Measurements from ENCODE around the gene ZNF366. TPM values are rescaled to one million over a fixed set of nuclear protein-coding genes. Genes with fewer than 3 reads are reported as not detected.

ZNF366 gene
- polyA plus RNA-seq, 1 donor (not counting 4 experiments of a cell fraction or from before 2014, with no cell fraction given): not detected

GRCh38 chr5:72434056-72434780 lies 73.0 kb downstream of the ZNF366 start:
- no peak for TF ChIP-seq CTCF (optimal IDR thresholded peaks at IDR 0.05 in 1 of 3, IDR thresholded peaks at IDR 0.05 in 1 of 3, conservative IDR thresholded peaks at IDR 0.05 in 1 of 3; ENCODE audit: extremely low read depth in 1 of 3, insufficient read depth in 2 of 3, low read length in 3 of 3)
- no peak for TF ChIP-seq EZH2 (IDR thresholded peaks at IDR 0.05; ENCODE audit: low read length)
- Histone ChIP-seq H2AFZ (ENCODE audit: control insufficient read depth, low read length) (peak overlapping the region; percentile 60), H3K27ac (ENCODE audit: control insufficient read depth, insufficient read depth, low read length) (no peak overlapping the region), H3K9ac (ENCODE audit: control insufficient read depth, extremely low read depth, insufficient read depth, low read length) (no peak overlapping the region), H3K4me3 (ENCODE audit: control insufficient read depth in 2 of 3, extremely low read depth in 1 of 3, insufficient read depth in 2 of 3, low read depth in 1 of 3, low read length in 3 of 3) (no peak overlapping the region), H3K27me3 (ENCODE audit: control insufficient read depth, extremely low read depth, insufficient read depth, low read length) (no peaks in the 10 kb centered on the region), H3K9me3 (ENCODE audit: control insufficient read depth, low read depth, low read length) (no peaks in the 10 kb centered on the region), H4K20me1 (ENCODE audit: control insufficient read depth, extremely low read depth, insufficient read depth, low read length) (no peaks in the 10 kb centered on the region), H3K79me2 (ENCODE audit: control insufficient read depth, insufficient read depth, low read length) (no peaks in the 10 kb centered on the region), H3K36me3 (ENCODE audit: control insufficient read depth in 2 of 2, extremely low read depth in 1 of 2, insufficient read depth in 2 of 2, low read length in 2 of 2) (no peaks in the 10 kb centered on the region), H3K4me2 (ENCODE audit: control insufficient read depth, extremely low read depth, insufficient read depth, low read depth, low read length) (no peak overlapping the region), H3K4me1 (ENCODE audit: control insufficient read depth, extremely low read depth, insufficient read depth, low read length) (peaks cover 17% of the 10 kb centered on the region), H3K9me1 (ENCODE audit: control insufficient read depth, extremely low read depth, insufficient read depth, low read length) (no peaks in the 10 kb centered on the region)
- FAIRE-seq: no peak
- dilution Hi-C loops (cut with MboI; ENCODE audit: extremely low pct_ligation_motif_present, low sequenced_read_pairs): no loop called here
- DNase-seq (ENCODE audit: low read depth, low spot score): no peak

GRCh38 chr5:72433522-72433921 lies 73.7 kb downstream of the ZNF366 start:
- H3K79me2 ChIP-seq (ENCODE audit: control insufficient read depth, insufficient read depth, low read length): no peaks in the 10 kb centered on the region
- dilution Hi-C loops (cut with MboI; ENCODE audit: extremely low pct_ligation_motif_present, low sequenced_read_pairs): no loop called here
- no peak overlapping the region for H3K9ac ChIP-seq (ENCODE audit: control insufficient read depth, extremely low read depth, insufficient read depth, low read length)
- no peak overlapping the region for H3K4me2 ChIP-seq (ENCODE audit: control insufficient read depth, extremely low read depth, insufficient read depth, low read depth, low read length)
- peaks cover 17% of the 10 kb centered on the region for H3K4me1 ChIP-seq (ENCODE audit: control insufficient read depth, extremely low read depth, insufficient read depth, low read length)
- no peak for TF ChIP-seq CTCF (optimal IDR thresholded peaks at IDR 0.05 in 1 of 3, IDR thresholded peaks at IDR 0.05 in 1 of 3, conservative IDR thresholded peaks at IDR 0.05 in 1 of 3; ENCODE audit: extremely low read depth in 1 of 3, insufficient read depth in 2 of 3, low read length in 3 of 3)
- no peak for TF ChIP-seq EZH2 (IDR thresholded peaks at IDR 0.05; ENCODE audit: low read length)
- DNase-seq (ENCODE audit: low read depth, low spot score) (no peak), FAIRE-seq (no peak)
- H3K9me3 ChIP-seq (ENCODE audit: control insufficient read depth, low read depth, low read length): no peaks in the 10 kb centered on the region
- no peak overlapping the region for H2AFZ ChIP-seq (ENCODE audit: control insufficient read depth, low read length)
- no peaks in the 10 kb centered on the region for H3K36me3 ChIP-seq (ENCODE audit: control insufficient read depth in 2 of 2, extremely low read depth in 1 of 2, insufficient read depth in 2 of 2, low read length in 2 of 2)
- no peaks in the 10 kb centered on the region for H3K9me1 ChIP-seq (ENCODE audit: control insufficient read depth, extremely low read depth, insufficient read depth, low read length)
- no peaks in the 10 kb centered on the region for H4K20me1 ChIP-seq (ENCODE audit: control insufficient read depth, extremely low read depth, insufficient read depth, low read length)
- H3K27ac ChIP-seq (ENCODE audit: control insufficient read depth, insufficient read depth, low read length): no peak overlapping the region
- no peaks in the 10 kb centered on the region for H3K27me3 ChIP-seq (ENCODE audit: control insufficient read depth, extremely low read depth, insufficient read depth, low read length)
- no peak overlapping the region for H3K4me3 ChIP-seq (ENCODE audit: control insufficient read depth in 2 of 3, extremely low read depth in 1 of 3, insufficient read depth in 2 of 3, low read depth in 1 of 3, low read length in 3 of 3)

Measured in keratinocyte (primary cell).